Right kidney (tissue), 1 donor: Measurements from ENCODE around the gene NNMT.
A peak's percentile ranks its signal among the peaks of the same experiment; 100 is the strongest.
"Not testable (repeated sequence)": the region's sequence is repeated elsewhere in the genome, so short reads cannot be mapped to it uniquely, and the experiment has no call there.

Source experiments
- DNase-seq: peaks from one replicate; pipeline ENCODE4 v3.0.0-alpha.2; 2016

Gene NNMT

DNA sequence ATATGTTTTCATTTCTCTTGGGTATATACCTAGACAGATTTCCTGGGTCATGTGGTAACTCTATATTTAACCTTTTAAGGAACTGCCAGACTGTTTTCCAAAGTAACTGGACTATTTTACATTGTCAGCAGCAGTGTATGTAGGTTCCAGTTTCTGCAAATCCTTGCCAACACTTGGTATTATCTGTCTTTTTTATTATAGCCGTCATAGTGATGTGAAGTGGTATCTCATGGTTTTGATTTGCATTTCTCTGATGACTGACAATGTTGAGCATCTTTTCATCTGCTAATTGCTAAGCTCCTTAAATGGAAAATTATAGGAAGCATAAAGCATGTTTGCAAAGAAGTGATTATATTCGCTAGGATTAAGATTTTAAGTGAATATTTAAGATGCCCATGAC lies 13.9 kb downstream of the NNMT start:
- no peak for DNase-seq

DNA sequence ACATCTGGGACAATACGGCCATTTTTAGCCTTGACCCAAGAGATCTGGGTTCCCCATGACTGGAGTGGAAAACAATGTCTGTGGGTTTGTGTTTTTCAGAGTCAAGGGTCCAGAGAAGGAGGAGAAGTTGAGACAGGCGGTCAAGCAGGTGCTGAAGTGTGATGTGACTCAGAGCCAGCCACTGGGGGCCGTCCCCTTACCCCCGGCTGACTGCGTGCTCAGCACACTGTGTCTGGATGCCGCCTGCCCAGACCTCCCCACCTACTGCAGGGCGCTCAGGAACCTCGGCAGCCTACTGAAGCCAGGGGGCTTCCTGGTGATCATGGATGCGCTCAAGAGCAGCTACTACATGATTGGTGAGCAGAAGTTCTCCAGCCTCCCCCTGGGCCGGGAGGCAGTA lies 15.7 kb downstream of the NNMT start:
- DNase-seq: no peak

GRCh38 chr11:114314096-114314495 lies 17.9 kb downstream of the NNMT start:
- no peak for DNase-seq

DNA sequence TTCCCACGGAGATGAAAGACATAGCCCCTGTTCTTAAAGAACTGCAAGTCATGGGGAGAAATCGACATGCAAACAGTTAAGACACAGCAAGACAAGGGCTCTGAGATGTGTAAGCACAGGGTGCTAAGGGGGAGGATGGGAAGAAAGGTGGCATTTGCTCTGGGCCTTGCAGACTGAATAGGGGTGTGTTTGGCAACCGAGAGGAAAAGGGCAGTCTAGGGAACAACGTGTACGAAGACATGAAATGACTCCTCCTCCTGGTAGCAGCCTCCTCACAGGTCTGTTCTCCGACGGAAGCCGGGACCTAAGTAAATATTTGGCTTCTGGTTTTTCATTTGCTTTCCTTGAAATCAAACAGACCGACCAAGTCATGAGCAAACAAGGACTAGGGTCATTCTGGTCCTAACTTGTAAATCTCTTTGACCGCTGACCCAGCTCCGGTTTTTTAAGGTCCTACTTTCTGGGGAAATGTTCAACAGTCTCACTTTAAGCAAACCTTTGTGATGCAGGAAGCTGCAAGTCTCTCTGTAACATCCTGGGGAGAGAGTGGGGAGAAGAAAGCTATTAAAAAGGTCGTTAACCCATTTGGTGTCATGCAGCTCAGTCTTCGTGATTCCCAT lies 19.7 kb downstream of the NNMT start:
- peak; percentile 9 for DNase-seq

- DNase-seq: no peak
These were observed 21.0 kb downstream of the NNMT start for GRCh38 chr11:114316980-114317786.

DNA sequence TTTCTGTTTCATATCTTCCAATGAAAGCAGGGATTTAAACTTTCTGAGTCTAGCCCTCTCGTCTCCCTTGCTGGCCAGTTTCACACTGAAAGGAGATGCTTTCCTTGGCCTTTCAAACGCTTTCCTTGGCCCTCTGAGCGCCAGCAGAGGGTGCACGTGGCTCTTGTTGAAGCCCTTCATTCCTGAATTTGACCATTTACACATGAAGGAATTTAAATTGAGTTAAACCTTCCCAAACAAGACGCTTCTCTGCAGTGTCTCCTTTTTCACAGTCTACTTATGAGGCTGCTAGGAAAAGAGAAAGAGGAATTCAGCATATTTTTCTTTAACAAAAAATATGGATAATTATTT lies 21.6 kb downstream of the NNMT start:
- DNase-seq: no peak

DNA sequence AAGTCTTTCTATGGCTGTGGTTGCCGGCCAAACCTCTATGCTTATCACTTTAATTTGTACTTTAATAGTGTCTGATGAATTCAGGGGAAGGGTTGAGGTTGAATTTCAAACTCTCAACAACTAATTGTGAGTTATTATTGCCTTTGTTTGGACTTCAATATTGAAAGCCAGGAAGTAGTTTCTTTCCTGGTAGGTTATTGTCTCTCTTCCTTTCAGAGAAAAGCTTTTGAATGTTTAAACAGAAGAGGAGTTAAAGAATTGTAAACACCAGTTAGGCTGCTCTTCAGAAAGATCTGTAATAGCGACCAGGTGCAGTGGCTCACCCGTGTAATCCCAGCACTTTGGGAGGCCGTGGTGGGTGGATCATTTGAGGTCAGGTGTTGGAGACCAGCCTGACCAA lies 22.2 kb downstream of the NNMT start:
- DNase-seq: no peak

DNA sequence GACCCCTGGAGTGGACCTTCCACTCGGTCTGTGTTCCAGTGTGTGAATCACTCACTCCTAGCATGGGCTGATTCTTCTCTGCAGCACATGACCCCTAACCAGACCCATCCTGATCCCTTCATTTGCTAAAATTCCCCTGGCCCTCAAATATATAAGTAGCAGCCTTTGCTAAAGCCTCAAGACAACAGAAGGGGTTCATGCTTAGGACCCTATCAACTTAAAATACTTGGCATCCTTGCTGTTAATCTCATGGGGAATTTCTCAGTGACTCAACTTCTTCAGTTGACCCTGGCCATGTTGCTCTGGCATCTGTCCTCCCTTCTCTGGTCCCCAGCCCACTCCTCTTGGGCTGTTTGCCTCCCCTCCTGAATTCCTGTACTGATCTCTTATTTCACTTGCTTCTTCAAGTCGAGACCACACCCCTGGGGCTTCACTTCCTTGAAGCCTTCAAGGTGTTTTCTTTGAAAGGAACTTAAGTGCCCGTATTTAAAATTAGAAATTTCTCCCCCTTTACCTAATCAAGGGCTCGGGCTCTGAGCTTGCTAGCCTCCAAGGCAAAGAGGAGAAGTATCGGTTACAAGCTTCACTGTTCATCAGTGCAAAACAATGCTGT lies 23.6 kb downstream of the NNMT start:
- no peak for DNase-seq

- DNase-seq: no peak
These were observed 25.5 kb downstream of the NNMT start for GRCh38 chr11:114321621-114322257.

DNA sequence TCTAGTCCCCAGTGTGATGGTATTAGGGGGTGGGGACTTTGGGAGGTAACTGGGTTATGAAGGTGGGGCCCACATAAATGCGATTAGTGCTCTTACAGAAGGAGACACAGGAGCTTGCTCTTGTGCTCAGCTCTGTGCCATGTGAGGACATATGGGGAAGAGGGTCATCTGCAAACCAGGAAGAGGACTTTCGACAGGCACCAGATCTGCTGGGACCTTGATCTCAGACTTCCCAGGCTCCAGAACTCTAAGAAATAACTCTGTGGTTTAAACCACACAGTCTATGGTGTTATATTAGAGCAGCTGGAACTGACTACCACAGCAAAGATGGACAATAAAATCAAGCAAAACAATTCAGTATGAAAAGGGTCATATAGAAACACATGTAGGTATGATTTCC lies 26.7 kb downstream of the NNMT start:
- DNase-seq: no peak

- DNase-seq: no peak
These were observed 30.0 kb downstream of the NNMT start for GRCh38 chr11:114326151-114326550.

DNA sequence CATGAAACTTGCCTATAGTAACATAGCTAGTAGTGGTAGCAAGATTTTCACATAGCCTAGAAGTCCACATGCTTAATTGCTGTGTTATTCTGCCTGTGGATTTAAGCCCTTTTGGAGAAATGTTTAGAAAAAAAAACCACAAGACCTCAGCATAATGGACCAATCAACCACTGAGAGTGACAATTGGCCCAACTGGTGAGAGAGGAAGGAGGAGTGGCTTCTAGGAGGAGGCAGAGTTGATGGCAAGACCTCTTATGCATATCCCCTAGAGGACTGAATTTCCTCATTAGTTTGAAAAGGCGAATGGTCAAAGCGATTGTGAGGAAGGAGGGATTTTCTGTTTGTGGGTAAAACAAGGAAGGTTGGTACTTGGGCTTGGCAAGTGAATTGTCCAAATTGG lies 30.6 kb downstream of the NNMT start:
- no peak for DNase-seq

DNA sequence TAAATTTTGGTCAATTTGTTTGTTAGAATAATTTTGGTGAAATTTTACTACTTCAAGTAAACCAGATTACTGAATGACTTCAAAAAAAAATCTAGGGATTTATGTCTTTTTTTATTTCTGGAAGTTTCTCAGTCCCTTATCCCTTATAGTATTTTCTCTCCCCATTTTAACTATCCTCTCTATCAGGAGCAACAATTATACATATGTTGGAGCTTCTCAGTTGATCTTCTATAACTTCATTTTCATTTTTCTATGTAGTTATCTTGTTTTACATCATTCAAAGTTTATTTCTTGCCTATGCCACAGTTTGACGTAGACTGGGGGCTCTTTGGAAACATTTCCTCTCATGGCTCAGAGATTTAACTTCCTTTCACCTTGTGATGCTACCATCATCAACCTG lies 34.2 kb downstream of the NNMT start:
- DNase-seq: no peak

DNA sequence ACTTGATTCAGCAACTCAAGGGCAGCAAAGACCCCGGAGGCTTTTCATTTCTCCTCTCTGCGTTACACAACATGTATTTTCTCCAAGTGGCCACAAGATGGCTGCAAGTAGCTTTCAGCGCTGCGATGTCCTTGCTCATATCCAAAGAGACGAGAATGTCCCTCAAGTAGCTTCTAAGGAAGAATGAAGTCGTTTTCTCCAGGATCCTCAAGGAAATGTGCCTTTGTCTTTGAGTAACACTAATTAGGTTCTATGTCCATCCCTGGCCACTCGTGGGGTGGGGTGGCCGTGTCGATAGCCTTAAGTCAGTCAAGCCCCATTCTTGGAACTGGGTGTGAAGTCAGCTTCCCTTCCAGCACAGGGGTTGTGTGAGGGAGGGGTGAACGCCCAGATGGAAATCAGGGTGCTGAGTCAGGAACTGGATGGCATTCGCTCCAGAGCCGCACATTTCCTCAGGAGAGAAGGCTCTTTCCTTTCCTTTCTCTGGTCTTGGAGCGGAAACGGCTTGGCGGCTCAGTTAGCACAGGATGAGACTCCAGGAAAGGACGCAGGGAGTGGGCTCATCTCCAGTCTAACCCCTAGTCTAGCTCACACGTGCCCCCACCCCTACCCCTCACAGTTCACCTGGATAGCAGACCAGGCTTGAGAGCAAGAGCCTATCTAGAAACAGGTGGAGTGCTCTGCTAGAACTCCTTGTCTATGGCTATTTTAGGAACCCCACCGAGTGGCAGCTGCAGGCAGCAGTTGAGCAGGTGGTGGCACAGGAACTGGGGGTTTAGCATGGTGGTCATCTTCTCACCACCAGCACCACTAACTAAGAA lies 44.3 kb downstream of the NNMT start:
- peak; percentile 35 for DNase-seq

GRCh38 chr11:114341667-114342066 lies 45.5 kb downstream of the NNMT start:
- DNase-seq: not testable (repeated sequence)

GRCh38 chr11:114342476-114342875 lies 46.3 kb downstream of the NNMT start:
- DNase-seq: no peak

DNA sequence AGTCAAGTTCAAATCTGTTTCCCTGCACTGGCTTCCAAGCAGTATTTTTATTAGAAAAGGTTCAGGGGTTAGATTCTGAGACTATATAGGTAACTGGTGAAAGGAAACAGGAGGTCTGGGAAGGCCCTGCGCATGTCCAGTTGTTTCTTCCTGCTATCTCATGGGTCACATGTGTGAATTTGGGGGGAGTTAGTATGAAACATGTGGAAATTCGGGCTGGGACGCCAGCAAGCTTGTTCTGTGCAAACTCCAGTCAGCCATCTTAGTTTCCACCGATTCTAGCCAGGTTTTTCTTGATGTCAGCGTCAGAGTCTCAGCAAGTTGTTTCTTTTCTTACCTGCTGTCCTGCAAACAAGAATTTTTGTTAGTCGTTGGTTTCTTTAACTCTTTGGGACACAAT lies 46.8 kb downstream of the NNMT start:
- no peak for DNase-seq

- DNase-seq: no peak
These were observed 47.3 kb downstream of the NNMT start for GRCh38 chr11:114343493-114343892.

DNA sequence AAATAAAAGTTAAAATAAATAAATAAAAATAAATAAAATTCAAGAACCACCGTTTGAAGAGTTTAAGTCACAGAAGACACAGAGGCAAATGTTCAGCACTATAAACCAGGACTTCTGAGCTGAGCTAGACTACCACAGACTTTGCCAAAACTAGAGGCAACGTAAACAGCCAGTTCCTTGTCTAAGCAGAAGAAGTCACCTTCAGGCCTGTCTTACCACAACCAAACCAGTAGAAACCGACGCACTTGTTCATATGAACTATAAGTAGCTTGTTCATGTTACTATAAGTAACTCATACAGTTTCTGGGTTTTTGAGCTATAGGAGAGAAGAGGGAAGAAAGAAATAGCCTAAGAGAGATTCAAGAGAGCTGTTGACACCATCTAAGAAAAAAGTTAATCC lies 48.3 kb downstream of the NNMT start:
- DNase-seq: no peak

GRCh38 chr11:114345575-114346222 lies 49.5 kb downstream of the NNMT start:
- DNase-seq: no peak

DNA sequence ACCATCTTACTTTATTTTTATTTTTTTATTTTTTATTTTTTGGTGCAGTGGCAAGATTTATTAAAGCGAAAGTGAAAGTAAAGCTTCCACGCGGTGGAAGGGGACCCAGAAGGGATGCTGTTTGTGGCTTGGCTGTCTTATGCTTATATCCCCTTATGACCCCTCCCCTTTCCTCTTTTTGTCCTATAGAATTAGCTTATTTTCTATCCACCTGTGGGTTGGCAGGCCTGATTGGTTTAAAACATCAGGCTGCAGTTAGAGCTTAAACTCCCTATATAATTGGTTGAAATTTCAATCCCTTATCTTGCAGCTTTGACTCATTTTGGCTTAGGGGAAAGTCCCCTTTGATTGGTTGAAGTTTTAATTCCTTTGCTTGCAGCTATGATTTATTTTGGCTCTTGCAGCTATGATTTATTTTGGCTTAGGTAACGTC lies 50.5 kb downstream of the NNMT start:
- no peak for DNase-seq
